Chondrocyte (in vitro differentiated cells): Measurements from ENCODE around the gene MRPL28. TPM values are rescaled to one million over a fixed set of nuclear protein-coding genes. Genes with fewer than 3 reads are reported as not detected.
A peak's percentile ranks its signal among the peaks of the same experiment; 100 is the strongest.
"Not testable (repeated sequence)": the region's sequence is repeated elsewhere in the genome, so short reads cannot be mapped to it uniquely, and the experiment has no call there.

ENCODE experiments used
- DNase-seq: peaks from one replicate; pipeline ENCODE4 v3.0.0; 2021; ENCODE audit warnings: mixed read lengths, low spot score
- H3K27ac Mint-ChIP-seq: one replicate; pipeline ENCODE4 v1.8.0; 2021; ENCODE audit warnings: mild to moderate bottlenecking, moderate library complexity, mixed read lengths; ENCODE audit not compliant: unreplicated experiment
- H3K27me3 Mint-ChIP-seq: 2 replicates; pipeline ENCODE4 v1.8.0; 2021; ENCODE audit warnings: low read depth, mixed read lengths
- H3K36me3 Mint-ChIP-seq: 2 replicates; pipeline ENCODE4 v1.8.0; 2021; ENCODE audit warnings: low read depth, mixed read lengths
- H3K4me1 Mint-ChIP-seq: 2 replicates; pipeline ENCODE4 v1.8.0; 2021; ENCODE audit warnings: low read depth, mild to moderate bottlenecking, mixed read lengths
- H3K4me3 Mint-ChIP-seq: one replicate; pipeline ENCODE4 v1.8.0; 2021; ENCODE audit warnings: mild to moderate bottlenecking, moderate library complexity, mixed read lengths; ENCODE audit not compliant: unreplicated experiment
- H3K9me3 Mint-ChIP-seq: 2 replicates; pipeline ENCODE4 v1.8.0; 2021; ENCODE audit warnings: low read depth, mixed read lengths
- CTCF ChIP-seq: fragments of 200-600 bp; sonication (generic); IDR thresholded peaks from 2 replicates; pipeline ENCODE4 v1.5.0; 2021; ENCODE audit warnings: antibody characterized with exemption, mild to moderate bottlenecking, moderate library complexity
- total RNA-seq: library from RNA; stranded (reverse); gene quantifications from 3 replicates; pipeline ENCODE4 v1.2.1, GENCODE V29; 2021

MRPL28 gene
- total RNA-seq, 1 donor from 2014 or later: 53.4 TPM

- Mint-ChIP-seq H3K4me1 (peaks cover 27% of the 10 kb centered on the region), H3K27ac (peak overlapping the region; percentile 97), H3K27me3 (no peaks in the 10 kb centered on the region), H3K9me3 (peaks cover 3% of the 10 kb centered on the region), H3K36me3 (peaks cover 3% of the 10 kb centered on the region), H3K4me3 (peak overlapping the region; percentile 87)
- TF ChIP-seq CTCF: no peak
- peak; percentile 72 for DNase-seq
Measured at GRCh38 chr16:396605-397004, 26.3 kb upstream of the MRPL28 start.

GRCh38 chr16:396199-396598, 25.9 kb upstream of the MRPL28 start:
- Mint-ChIP-seq H3K4me3 (peak overlapping the region; percentile 87), H3K36me3 (peaks cover 3% of the 10 kb centered on the region), H3K27ac (peak overlapping the region; percentile 97)

GRCh38 chr16:392450-393030, 22.2 kb upstream of the MRPL28 start:
- H3K9me3 Mint-ChIP-seq: peaks cover 3% of the 10 kb centered on the region
- no peak for DNase-seq
- H3K27me3 Mint-ChIP-seq: no peaks in the 10 kb centered on the region
- H3K36me3 Mint-ChIP-seq: no peaks in the 10 kb centered on the region
- H3K4me1 Mint-ChIP-seq: peaks cover 18% of the 10 kb centered on the region
- TF ChIP-seq CTCF: no peak
- no peak overlapping the region for H3K4me3 Mint-ChIP-seq
- H3K27ac Mint-ChIP-seq: no peak overlapping the region

More at GRCh38 chr16:396199-396598, 25.9 kb upstream of the MRPL28 start:
- no peak for DNase-seq
- Mint-ChIP-seq H3K27me3 (no peaks in the 10 kb centered on the region), H3K9me3 (peaks cover 3% of the 10 kb centered on the region), H3K4me1 (peaks cover 27% of the 10 kb centered on the region)
- no peak for TF ChIP-seq CTCF

GRCh38 chr16:391885-392335, 21.6 kb upstream of the MRPL28 start:
- Mint-ChIP-seq H3K27me3 (no peaks in the 10 kb centered on the region), H3K27ac (no peak overlapping the region), H3K36me3 (no peaks in the 10 kb centered on the region), H3K9me3 (peaks cover 3% of the 10 kb centered on the region), H3K4me3 (no peak overlapping the region), H3K4me1 (peaks cover 19% of the 10 kb centered on the region)
- peak; percentile 78 for TF ChIP-seq CTCF
- DNase-seq: peak; percentile 72

GRCh38 chr16:389352-389751, 19.0 kb upstream of the MRPL28 start:
- Mint-ChIP-seq H3K27ac (no peak overlapping the region), H3K36me3 (no peaks in the 10 kb centered on the region), H3K4me3 (no peak overlapping the region), H3K27me3 (no peaks in the 10 kb centered on the region), H3K9me3 (peaks cover 3% of the 10 kb centered on the region), H3K4me1 (peaks cover 16% of the 10 kb centered on the region)
- DNase-seq: no peak
- no peak for TF ChIP-seq CTCF

GRCh38 chr16:387761-388666, 17.7 kb upstream of the MRPL28 start:
- H3K9me3 Mint-ChIP-seq, DNase-seq, H3K36me3 Mint-ChIP-seq, H3K27me3 Mint-ChIP-seq: not testable (repeated sequence)
- Mint-ChIP-seq H3K4me1 (peaks cover 23% of the 10 kb centered on the region), H3K27ac (peak overlapping the region; percentile 71), H3K4me3 (peak overlapping the region; percentile 16)
